Pancreas (tissue), 10 donors: ENCODE results near the gene DENND1A. TPM values are rescaled to one million over a fixed set of nuclear protein-coding genes. Genes with fewer than 3 reads are reported as not detected.

Experiments used
- ATAC-seq, 4 donors: fragments of 200-7000 bp; cut with Tn5 transposase; one replicate each; pipeline versions ENCODE4 v1.8.0 to v1.9.1; 2020; ENCODE audit warnings: mild to moderate bottlenecking in 4 of 4, moderate library complexity in 4 of 4
- DNase-seq, 6 donors: peaks; one replicate each; pipeline ENCODE4 v3.0.0-alpha.2; 2020
- FAIRE-seq: peaks from 2 replicates; lab custom pipeline; 2012; peaks lifted over from hg19 to GRCh38; lab: Jason Lieb, UNC
- H3K27ac ChIP-seq, 4 donors: fragments of 200-600 bp; sonication (generic); 1 replicate in 3 of 4; 2 replicates in 1 of 4; pipeline versions ENCODE4 v1.5.0 to v1.8.0; 2020
- H3K27me3 ChIP-seq, 4 donors: fragments of 200-600 bp; one replicate each; pipeline ENCODE4 v1.8.0; 2021
- H3K36me3 ChIP-seq, 3 donors: fragments of 200-600 bp; sonication (generic) in 1 of 3; one replicate each; pipeline versions ENCODE4 v1.5.0 to v1.8.0; 2020 to 2021
- H3K4me1 ChIP-seq, 3 donors: fragments of 200-600 bp; one replicate each; pipeline ENCODE4 v1.8.0; 2021
- H3K4me3 ChIP-seq, 4 donors: fragments of 200-600 bp; sonication (generic) in 2 of 4; one replicate each; pipeline versions ENCODE4 v1.5.0 to v1.8.0; 2020 to 2021
- H3K9me3 ChIP-seq, 4 donors: fragments of 200-600 bp; one replicate each; pipeline ENCODE4 v1.8.0; 2021
- WGBS, 2 donors: extraction: QIAGEN DNeasy Blood & Tissue Kit; methylation state at CpG; one replicate each; pipeline ENCODE4 v1.1.7; 2013; 5-methylcytosine and 5-hydroxymethylcytosine counted together
- intact Hi-C, 3 donors: fragments of 100-400 bp; cut with DNase I; formaldehyde crosslinking; loops; one replicate each; pipeline versions ENCODE4 v1.11.1 to v1.14.2; 2022
- polyA plus RNA-seq, 2 donors: library from polyadenylated mRNA; stranded (reverse); fragments of 200-250 nt; gene quantifications; one replicate each; pipeline ENCODE4 v1.2.3, GENCODE V29; 2013
- total RNA-seq, 6 donors: library from RNA; stranded (reverse); fragmentation: NEBNext Ultra II Directional in 4 of 6; extraction: Animal tissue kit (Norgen Biotek cat#: 25700) in 4 of 6; gene quantifications; one replicate each; pipeline versions ENCODE4 v1.2.1 to v1.2.4, GENCODE V29; 2021 to 2023
- TF ChIP-seq, protein P1 (sequence below), 4 donors: fragments of 200-600 bp; sonication (generic) in 3 of 4; IDR thresholded peaks; one replicate each; pipeline versions ENCODE4 v1.5.0 to v1.8.0; 2021; ENCODE audit warnings: antibody characterized with exemption in 4 of 4
- donor health status: healthy with polysubstance abuse.
- donor health status: DM: no; HTN: no; CAD: no; lungs with moderate emphysema.
- donor health status: DM: no; HTN: no; CAD: no.
- donor health status: control.
- donor health status: control.
- donor health status: Bipolar disorder and iron deficiency.
- donor health status: DM: yes; HTN: yes; CAD: no.
- donor health status: DM: no; HTN: no; CAD: no.
- donor health status: DM: no; HTN: no; CAD: no.
- donor health status: DM: yes; HTN: yes; CAD: no.

DENND1A gene
- total and polyA plus RNA-seq, 8 donors: 4.5 to 8.3 (median 5.6) TPM

DNA sequence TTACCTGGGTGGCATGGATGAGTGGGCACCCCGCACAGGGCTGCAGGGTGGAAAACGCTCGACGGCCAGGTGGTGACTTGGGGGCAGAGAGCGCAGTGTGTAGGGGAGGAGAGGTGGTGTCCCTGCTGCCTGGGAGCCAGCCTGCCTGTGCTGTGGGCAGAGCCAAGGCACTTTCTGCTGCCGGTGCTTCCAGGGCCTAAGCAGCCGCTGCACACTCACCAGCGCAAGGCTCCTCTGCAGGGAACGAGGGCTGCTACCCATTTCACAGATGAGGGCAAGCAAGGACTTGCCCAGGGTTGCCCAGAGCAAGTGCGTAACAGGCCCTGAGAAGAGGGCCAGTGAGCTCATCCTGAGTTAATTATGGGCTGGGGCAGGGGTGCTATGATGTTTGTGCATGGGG is 511.4 kb downstream of the DENND1A start:
- TF ChIP-seq, protein P1, sequence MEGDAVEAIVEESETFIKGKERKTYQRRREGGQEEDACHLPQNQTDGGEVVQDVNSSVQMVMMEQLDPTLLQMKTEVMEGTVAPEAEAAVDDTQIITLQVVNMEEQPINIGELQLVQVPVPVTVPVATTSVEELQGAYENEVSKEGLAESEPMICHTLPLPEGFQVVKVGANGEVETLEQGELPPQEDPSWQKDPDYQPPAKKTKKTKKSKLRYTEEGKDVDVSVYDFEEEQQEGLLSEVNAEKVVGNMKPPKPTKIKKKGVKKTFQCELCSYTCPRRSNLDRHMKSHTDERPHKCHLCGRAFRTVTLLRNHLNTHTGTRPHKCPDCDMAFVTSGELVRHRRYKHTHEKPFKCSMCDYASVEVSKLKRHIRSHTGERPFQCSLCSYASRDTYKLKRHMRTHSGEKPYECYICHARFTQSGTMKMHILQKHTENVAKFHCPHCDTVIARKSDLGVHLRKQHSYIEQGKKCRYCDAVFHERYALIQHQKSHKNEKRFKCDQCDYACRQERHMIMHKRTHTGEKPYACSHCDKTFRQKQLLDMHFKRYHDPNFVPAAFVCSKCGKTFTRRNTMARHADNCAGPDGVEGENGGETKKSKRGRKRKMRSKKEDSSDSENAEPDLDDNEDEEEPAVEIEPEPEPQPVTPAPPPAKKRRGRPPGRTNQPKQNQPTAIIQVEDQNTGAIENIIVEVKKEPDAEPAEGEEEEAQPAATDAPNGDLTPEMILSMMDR (IDR thresholded peaks at IDR 0.05): no peak
- Histone ChIP-seq H3K4me3 (no peak overlapping the region), H3K9me3 (no peaks in the 10 kb centered on the region), H3K36me3 (no peaks in the 10 kb centered on the region), H3K27ac (no peak overlapping the region), H3K4me1 (no peaks in the 10 kb centered on the region), H3K27me3 (no peaks in the 10 kb centered on the region)
- ATAC-seq (no peak), DNase-seq (peak in 1 of 6 donors; percentile 46), FAIRE-seq (no peak)
- WGBS, 2 donors: 92 to 94% methylated on average over 10 of the region's 10 CpGs
- intact Hi-C loops: no loop called here

DNA sequence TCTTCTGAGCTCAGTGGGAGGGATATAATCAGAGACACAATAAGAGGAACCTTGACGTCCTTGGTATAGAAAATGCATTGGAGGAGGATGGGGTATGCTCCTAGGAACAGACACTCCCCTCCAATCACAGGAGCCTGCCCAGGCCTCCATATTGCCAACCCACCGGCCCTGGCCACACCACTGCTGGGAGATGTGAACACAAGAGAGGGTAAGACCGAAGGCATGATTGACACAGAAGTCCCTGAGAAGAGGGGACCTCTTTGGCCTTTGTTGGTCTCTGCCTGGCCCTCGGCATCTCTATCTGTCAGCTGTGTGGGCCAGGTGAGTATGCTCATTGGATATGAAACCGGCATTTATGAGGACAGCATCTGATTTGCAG is 511.9 kb downstream of the DENND1A start:
- TF ChIP-seq, protein P1 (IDR thresholded peaks at IDR 0.05): no peak
- 90 to 94% methylated on average over 5 of the region's 5 CpGs for WGBS, 2 donors
- H3K36me3 ChIP-seq: no peaks in the 10 kb centered on the region
- intact Hi-C loops: no loop called here
- no peaks in the 10 kb centered on the region for H3K27me3 ChIP-seq
- ATAC-seq: no peak
- H3K4me3 ChIP-seq: no peak overlapping the region
- H3K4me1 ChIP-seq: no peaks in the 10 kb centered on the region
- peak in 1 of 6 donors; percentile 21 for DNase-seq
- no peaks in the 10 kb centered on the region for H3K9me3 ChIP-seq
- H3K27ac ChIP-seq: no peak overlapping the region
- FAIRE-seq: no peak

DNA sequence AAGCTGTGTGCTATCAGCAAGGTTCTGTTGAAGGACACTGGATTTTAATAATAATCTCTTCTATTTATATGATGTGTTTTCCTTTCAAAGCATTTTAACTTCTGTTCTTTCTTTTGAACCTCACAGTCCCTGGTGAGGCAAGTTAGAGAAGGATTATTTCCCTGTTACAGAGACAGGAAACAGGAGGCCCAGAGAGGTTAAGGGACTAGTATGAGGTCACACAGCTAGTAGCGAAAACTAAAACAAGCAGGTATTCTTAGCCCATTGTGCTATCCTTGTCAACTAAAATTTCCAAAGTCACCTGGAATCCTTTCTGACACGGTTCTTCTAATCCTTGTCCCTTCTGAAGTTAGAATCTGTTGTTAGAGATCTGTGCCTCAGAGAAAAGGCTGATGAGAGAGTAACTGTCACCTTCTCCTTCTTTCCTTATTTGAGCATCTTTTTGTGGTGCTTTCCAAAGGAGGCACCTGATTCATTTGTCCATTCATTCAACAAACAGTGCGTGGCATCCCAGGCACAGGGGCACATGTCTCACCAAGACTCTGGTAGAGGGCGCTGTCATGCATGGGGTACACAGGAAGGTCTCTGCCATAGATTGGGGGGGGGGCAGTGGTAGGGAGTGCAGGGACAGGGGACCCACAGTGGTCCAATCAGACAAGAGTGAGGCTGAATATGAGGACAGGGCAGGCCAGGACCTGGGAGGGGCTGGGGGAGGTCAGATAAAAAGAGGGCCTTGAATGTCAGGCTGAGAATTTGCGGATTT is 512.5 kb downstream of the DENND1A start:
- FAIRE-seq (no peak), DNase-seq (peak in 1 of 6 donors; percentile 13), ATAC-seq (no peak)
- WGBS, 2 donors: 94 to 95% methylated on average over 5 of the region's 5 CpGs
- H3K9me3 ChIP-seq: no peaks in the 10 kb centered on the region
- TF ChIP-seq, protein P1 (IDR thresholded peaks at IDR 0.05): no peak
- intact Hi-C loops: no loop called here
- H3K27me3 ChIP-seq: no peaks in the 10 kb centered on the region
- no peaks in the 10 kb centered on the region for H3K4me1 ChIP-seq
- H3K36me3 ChIP-seq: no peaks in the 10 kb centered on the region
- no peak overlapping the region for H3K4me3 ChIP-seq
- no peak overlapping the region for H3K27ac ChIP-seq

DNA sequence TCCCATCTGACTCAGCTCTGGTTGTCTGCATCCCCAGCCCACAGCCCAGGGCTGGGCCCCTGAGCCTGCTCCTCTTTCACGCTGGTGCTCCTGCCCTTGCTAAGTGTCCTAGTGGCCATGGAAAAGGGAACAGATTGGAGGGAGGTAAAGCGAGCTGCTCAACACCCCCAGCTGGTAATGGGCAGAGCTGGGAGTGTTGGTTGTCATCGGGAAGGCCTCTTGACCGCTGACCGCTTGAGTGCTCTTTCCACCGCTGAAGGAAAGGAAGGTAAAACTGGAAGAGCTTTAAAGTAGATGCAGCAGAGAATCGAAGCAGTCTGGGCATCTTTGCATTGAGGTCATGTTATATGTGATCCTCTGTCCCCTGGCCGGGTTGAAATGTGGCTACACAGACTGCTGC is 513.8 kb downstream of the DENND1A start:
- 77 to 84% methylated on average over 8 of the region's 8 CpGs for WGBS, 2 donors
- Histone ChIP-seq H3K9me3 (no peaks in the 10 kb centered on the region), H3K36me3 (no peaks in the 10 kb centered on the region), H3K27me3 (no peaks in the 10 kb centered on the region), H3K4me3 (no peak overlapping the region), H3K4me1 (no peaks in the 10 kb centered on the region), H3K27ac (no peak overlapping the region)
- no peak for FAIRE-seq
- intact Hi-C loops: no loop called here
- no peak for DNase-seq
- no peak for ATAC-seq
- TF ChIP-seq, protein P1 (IDR thresholded peaks at IDR 0.05): no peak
